ENCODE results near the gene EDIL3. TPM values are rescaled to one million over a fixed set of nuclear protein-coding genes. Genes with fewer than 3 reads are reported as not detected.

Gene EDIL3
- total RNA-seq, 4 donors from 2014 or later, result 15.1 to 60.0 (median 28.4) TPM

- TF ChIP-seq POLR2A (IDR thresholded peaks at IDR 0.05) (no peak), CTCF (IDR thresholded peaks at IDR 0.05) (no peak)
- intact Hi-C loops (cut with DNase I; ENCODE audit: low total_unique reads), result no loop called here
- H3K9me3 ChIP-seq, result no peaks in the 10 kb centered on the region
Observed at GRCh38 chr5:84229045-84229444, 155.6 kb downstream of the EDIL3 start.

GRCh38 chr5:84228266-84228665 is 156.4 kb downstream of the EDIL3 start:
- Histone ChIP-seq H3K27ac (no peak overlapping the region), H3K9me3 (no peaks in the 10 kb centered on the region), H3K27me3 (no peaks in the 10 kb centered on the region), H3K4me1 (no peaks in the 10 kb centered on the region), H3K36me3 (no peaks in the 10 kb centered on the region), H3K4me3 (no peak overlapping the region)
- TF ChIP-seq POLR2A (IDR thresholded peaks at IDR 0.05), result no peak
- TF ChIP-seq CTCF (IDR thresholded peaks at IDR 0.05), result no peak
- no peak for DNase-seq
- intact Hi-C loops (cut with DNase I; ENCODE audit: low total_unique reads), result no loop called here

More at GRCh38 chr5:84229045-84229444, 155.6 kb downstream of the EDIL3 start:
- no peak overlapping the region for H3K4me3 ChIP-seq
- H3K4me1 ChIP-seq, result no peaks in the 10 kb centered on the region
- no peak overlapping the region for H3K27ac ChIP-seq
- no peak for DNase-seq
- no peaks in the 10 kb centered on the region for H3K36me3 ChIP-seq
- H3K27me3 ChIP-seq, result no peaks in the 10 kb centered on the region

GRCh38 chr5:84227236-84227635 is 157.4 kb downstream of the EDIL3 start:
- no peak overlapping the region for H3K4me3 ChIP-seq
- H3K27me3 ChIP-seq, result no peaks in the 10 kb centered on the region
- no peaks in the 10 kb centered on the region for H3K4me1 ChIP-seq
- no peak for TF ChIP-seq CTCF (IDR thresholded peaks at IDR 0.05)
- TF ChIP-seq POLR2A (IDR thresholded peaks at IDR 0.05), result no peak
- H3K9me3 ChIP-seq, result no peaks in the 10 kb centered on the region
- intact Hi-C loops (cut with DNase I; ENCODE audit: low total_unique reads), result no loop called here
- no peaks in the 10 kb centered on the region for H3K36me3 ChIP-seq
- no peak overlapping the region for H3K27ac ChIP-seq
- DNase-seq, result no peak

- Histone ChIP-seq H3K27ac (no peak overlapping the region), H3K4me1 (no peaks in the 10 kb centered on the region), H3K9me3 (no peaks in the 10 kb centered on the region), H3K27me3 (no peaks in the 10 kb centered on the region), H3K4me3 (no peak overlapping the region), H3K36me3 (no peaks in the 10 kb centered on the region)
- DNase-seq, result no peak
- intact Hi-C loops (cut with DNase I; ENCODE audit: low total_unique reads), result no loop called here
- TF ChIP-seq CTCF (IDR thresholded peaks at IDR 0.05) (no peak), POLR2A (IDR thresholded peaks at IDR 0.05) (no peak)
Observed at GRCh38 chr5:84218546-84218945, 166.1 kb downstream of the EDIL3 start.

GRCh38 chr5:84215521-84215920 is 169.2 kb downstream of the EDIL3 start:
- no peak overlapping the region for H3K4me3 ChIP-seq
- no peak for DNase-seq
- no peaks in the 10 kb centered on the region for H3K36me3 ChIP-seq
- H3K9me3 ChIP-seq, result no peaks in the 10 kb centered on the region
- H3K4me1 ChIP-seq, result no peaks in the 10 kb centered on the region
- no peak overlapping the region for H3K27ac ChIP-seq
- TF ChIP-seq CTCF (IDR thresholded peaks at IDR 0.05), result no peak
- TF ChIP-seq POLR2A (IDR thresholded peaks at IDR 0.05), result no peak
- no peaks in the 10 kb centered on the region for H3K27me3 ChIP-seq
- intact Hi-C loops (cut with DNase I; ENCODE audit: low total_unique reads), result no loop called here
